WTC11 (cell line): ENCODE data around the gene CAPN13.

ENCODE experiments used
- ELF4 ChIP-seq: sonication (generic); formaldehyde crosslinking; IDR thresholded peaks from 2 replicates; pipeline ENCODE4 v1.8.1; 2022; ENCODE audit warnings: low read depth, mild to moderate bottlenecking, moderate library complexity, missing genetic modification reagents
- JUN ChIP-seq: sonication (generic); formaldehyde crosslinking; IDR thresholded peaks from 2 replicates; pipeline ENCODE4 v1.8.0; 2023; ENCODE audit warnings: mild to moderate bottlenecking, missing genetic modification reagents
- TF ChIP-seq, protein P1 (sequence below): fragments of 200-600 bp; IDR thresholded peaks from 2 replicates; pipeline ENCODE4 v1.8.0; 2022; ENCODE audit warnings: antibody characterized with exemption
- TF ChIP-seq, protein P2 (sequence below): sonication (generic); formaldehyde crosslinking; IDR thresholded peaks from 2 replicates; pipeline ENCODE4 v1.8.0; 2022; ENCODE audit warnings: mild to moderate bottlenecking, missing genetic modification reagents

DNA sequence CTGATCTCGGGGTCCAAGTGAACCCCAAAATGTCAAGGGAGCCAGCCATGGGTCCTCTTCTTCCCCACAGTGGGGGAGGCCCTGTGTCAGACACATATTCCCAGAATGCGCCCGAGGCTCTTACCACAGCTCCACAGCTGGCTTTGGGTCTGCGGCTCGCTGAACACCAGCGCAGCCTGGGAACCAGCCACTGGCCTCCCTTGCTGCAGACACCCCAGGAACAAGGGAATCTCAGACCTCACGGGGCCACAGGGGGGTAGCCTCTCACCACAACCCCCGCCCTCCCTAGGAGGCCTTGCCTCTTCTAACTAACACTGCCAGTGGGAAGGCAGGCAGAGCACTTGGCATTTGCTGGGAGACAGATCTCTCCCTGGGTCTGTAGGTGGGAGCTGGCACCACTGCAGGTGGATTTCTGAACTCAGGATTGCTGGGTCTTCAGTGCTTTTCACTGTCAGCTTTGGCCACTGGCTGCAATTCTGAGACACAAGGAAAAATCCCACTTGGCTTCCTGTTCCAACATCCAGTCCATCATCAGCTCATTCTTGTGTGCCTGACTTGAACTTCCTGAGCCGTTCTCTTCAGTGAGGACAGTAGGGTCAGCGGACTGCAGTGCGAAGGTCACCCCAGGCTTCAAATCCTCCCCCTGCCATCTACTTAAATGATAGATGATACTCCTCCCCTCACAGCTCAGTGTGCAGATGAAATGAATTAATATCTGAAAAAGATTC lies 128.7 kb downstream of the CAPN13 start:
- TF ChIP-seq ELF4 (CRISPR knock-in tag) (no peak), JUN (CRISPR knock-in tag) (no peak)
- TF ChIP-seq, protein P1, sequence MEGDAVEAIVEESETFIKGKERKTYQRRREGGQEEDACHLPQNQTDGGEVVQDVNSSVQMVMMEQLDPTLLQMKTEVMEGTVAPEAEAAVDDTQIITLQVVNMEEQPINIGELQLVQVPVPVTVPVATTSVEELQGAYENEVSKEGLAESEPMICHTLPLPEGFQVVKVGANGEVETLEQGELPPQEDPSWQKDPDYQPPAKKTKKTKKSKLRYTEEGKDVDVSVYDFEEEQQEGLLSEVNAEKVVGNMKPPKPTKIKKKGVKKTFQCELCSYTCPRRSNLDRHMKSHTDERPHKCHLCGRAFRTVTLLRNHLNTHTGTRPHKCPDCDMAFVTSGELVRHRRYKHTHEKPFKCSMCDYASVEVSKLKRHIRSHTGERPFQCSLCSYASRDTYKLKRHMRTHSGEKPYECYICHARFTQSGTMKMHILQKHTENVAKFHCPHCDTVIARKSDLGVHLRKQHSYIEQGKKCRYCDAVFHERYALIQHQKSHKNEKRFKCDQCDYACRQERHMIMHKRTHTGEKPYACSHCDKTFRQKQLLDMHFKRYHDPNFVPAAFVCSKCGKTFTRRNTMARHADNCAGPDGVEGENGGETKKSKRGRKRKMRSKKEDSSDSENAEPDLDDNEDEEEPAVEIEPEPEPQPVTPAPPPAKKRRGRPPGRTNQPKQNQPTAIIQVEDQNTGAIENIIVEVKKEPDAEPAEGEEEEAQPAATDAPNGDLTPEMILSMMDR, result no peak
- TF ChIP-seq, protein P2, sequence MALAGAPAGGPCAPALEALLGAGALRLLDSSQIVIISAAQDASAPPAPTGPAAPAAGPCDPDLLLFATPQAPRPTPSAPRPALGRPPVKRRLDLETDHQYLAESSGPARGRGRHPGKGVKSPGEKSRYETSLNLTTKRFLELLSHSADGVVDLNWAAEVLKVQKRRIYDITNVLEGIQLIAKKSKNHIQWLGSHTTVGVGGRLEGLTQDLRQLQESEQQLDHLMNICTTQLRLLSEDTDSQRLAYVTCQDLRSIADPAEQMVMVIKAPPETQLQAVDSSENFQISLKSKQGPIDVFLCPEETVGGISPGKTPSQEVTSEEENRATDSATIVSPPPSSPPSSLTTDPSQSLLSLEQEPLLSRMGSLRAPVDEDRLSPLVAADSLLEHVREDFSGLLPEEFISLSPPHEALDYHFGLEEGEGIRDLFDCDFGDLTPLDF (CRISPR knock-in tag), result no peak
